ENCODE results near the gene SLC4A11.
"Not testable (repeated sequence)": the region's sequence is repeated elsewhere in the genome, so short reads cannot be mapped to it uniquely, and the experiment has no call there.

Gene SLC4A11

DNA sequence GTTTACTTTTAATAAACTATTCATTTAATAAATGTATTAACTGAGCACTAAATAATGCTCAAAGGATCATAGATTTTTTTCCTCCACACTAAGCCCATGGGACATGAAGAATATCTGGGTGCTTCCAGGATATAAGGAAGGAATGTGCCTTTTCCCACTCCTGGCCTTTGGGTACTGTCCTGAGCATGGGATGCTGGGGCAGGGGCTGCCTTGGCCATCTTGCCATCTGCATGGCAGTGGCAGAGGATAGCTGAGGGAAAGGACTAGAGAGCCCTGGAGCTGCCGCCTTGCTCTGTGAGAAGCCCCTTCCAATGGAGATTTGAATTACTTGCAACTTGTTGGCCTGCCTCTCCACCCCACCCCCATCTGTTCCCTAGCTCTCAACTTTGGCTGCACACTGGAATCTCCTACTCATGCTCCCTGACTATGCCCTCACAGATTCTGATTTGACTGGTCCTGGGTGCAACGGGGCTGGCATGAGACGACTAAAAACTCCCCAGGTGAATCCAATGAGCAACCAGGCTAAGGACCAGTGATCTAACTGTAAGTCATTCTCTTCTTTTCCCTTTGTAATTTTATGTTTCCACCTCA lies 50.1 kb downstream of the SLC4A11 start:
- Mint-ChIP-seq H3K4me3 (no peak overlapping the region), H3K9me3 (ENCODE audit: low read depth) (no peaks in the 10 kb centered on the region), H3K27me3 (no peaks in the 10 kb centered on the region), H3K36me3 (no peaks in the 10 kb centered on the region), H3K27ac (peak overlapping the region; percentile 28), H3K4me1 (ENCODE audit: low read depth) (no peaks in the 10 kb centered on the region)

DNA sequence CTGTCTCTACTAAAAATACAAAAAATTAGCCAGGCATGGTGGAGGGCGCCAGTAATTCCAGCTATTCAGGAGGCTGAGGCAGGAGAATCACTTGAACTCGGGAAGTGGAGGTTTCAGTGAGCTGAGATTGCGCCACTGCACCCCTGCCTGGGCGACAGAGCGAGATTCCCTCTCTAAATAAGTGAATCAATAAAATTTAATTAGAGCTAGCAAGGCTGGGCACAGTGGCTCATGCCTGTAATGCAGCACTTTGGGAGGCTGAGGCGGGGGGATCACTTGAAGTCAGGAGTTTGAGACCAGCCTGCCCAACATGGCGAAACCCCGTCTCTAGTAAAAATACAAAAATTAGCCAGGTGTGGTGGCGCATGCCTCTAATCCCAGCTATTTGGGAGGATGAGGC lies 51.1 kb downstream of the SLC4A11 start:
- not testable (repeated sequence) for H3K27me3 Mint-ChIP-seq; H3K36me3 Mint-ChIP-seq; H3K4me3 Mint-ChIP-seq; H3K9me3 Mint-ChIP-seq (ENCODE audit: low read depth); H3K27ac Mint-ChIP-seq; H3K4me1 Mint-ChIP-seq (ENCODE audit: low read depth)

DNA sequence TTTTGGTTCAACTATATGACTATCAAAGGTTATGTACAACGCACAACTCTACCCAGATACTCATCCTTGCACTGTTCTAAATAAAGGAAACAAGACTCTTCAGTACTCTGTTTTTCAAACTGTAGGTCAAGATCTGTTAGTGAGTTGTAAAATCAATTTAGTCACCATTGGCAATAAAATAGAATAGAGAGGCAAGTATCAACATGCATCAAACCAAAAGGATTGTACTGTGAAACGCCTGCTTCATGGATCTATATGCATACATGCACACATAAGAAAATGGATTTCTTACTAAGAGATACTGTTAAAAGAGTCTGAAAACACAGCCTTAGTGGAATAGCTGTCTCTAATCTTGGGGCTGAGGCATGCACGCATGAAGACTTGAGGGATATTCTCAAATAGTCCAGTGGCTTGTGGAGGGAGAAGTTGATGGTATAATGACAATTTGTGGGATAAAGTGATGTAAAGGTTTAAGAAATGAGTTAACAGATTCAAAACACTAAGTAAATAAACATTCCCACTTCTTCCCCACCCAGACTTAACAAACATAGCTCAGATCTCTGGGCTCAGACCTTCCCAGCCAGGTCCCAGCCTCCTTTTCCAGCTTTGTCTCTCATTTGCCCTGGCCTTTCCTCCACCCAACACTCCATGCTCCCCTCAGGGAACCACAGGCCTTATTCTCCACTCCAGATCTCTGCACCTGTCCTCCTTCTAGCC lies 54.9 kb downstream of the SLC4A11 start:
- Mint-ChIP-seq H3K27ac (no peak overlapping the region), H3K36me3 (no peaks in the 10 kb centered on the region), H3K4me1 (ENCODE audit: low read depth) (no peaks in the 10 kb centered on the region), H3K27me3 (no peaks in the 10 kb centered on the region), H3K9me3 (ENCODE audit: low read depth) (no peaks in the 10 kb centered on the region), H3K4me3 (no peak overlapping the region)

DNA sequence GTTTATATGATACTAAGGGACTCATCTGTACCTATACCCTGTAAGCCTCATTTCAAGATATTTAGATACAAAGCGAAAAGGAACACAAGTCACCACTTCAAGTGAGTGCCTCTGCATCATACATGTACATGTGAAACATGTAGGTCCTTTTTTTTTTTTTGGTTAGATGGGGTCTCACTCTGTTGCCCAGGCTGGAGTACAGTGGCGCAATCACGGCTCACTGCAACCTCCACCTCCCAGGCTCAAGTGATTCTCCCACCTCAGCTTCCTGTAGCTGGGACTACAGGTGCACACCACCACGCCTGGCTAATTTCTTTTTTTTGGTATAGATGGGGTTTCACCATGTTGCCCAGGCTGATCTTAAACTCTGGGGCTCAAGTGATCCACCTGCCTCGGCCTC lies 56.6 kb downstream of the SLC4A11 start:
- not testable (repeated sequence) for H3K27ac Mint-ChIP-seq; H3K9me3 Mint-ChIP-seq (ENCODE audit: low read depth); H3K27me3 Mint-ChIP-seq; H3K4me3 Mint-ChIP-seq; H3K36me3 Mint-ChIP-seq; H3K4me1 Mint-ChIP-seq (ENCODE audit: low read depth)

DNA sequence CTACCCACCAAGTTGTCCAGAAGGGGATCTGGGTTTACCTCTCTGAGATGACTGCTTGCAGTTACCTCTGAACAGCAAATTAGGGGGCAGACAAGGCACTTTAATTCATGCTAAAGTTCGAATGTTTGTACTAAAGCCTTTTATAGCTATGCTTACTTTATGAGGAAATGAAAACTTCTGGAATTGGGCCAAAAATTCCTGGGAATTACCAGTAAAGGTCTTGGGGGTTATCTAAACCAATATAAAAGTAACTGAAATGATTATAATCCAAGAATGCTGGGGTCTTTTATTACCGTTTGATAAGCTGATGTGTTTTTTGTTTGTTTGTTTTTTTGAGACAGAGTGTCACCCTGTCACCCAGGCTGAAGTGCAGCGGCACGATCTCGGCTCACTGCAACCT lies 57.7 kb downstream of the SLC4A11 start:
- no peak overlapping the region for H3K27ac Mint-ChIP-seq
- no peaks in the 10 kb centered on the region for H3K4me1 Mint-ChIP-seq (ENCODE audit: low read depth)
- H3K4me3 Mint-ChIP-seq = no peak overlapping the region
- H3K9me3 Mint-ChIP-seq (ENCODE audit: low read depth) = no peaks in the 10 kb centered on the region
- H3K27me3 Mint-ChIP-seq = no peaks in the 10 kb centered on the region
- no peaks in the 10 kb centered on the region for H3K36me3 Mint-ChIP-seq

DNA sequence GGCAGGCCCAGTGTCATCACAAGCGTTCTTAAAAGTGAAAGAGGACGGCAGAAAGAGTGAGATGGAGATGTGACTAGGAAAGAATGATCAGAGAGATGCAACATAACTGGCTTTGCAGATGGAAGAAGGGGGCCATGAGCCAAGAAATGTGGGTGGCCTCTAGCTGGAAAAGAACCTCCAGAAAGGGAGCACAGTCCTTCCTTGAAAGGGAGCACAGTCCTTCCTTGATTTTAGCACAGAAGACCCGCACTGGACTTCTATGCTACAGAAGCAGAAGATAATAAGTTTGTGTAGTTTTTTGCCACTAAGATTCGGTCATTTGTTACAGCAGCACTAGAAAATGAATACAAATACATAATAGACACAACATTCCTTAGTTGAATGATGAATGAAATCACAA lies 58.7 kb downstream of the SLC4A11 start:
- no peak overlapping the region for H3K4me3 Mint-ChIP-seq

DNA sequence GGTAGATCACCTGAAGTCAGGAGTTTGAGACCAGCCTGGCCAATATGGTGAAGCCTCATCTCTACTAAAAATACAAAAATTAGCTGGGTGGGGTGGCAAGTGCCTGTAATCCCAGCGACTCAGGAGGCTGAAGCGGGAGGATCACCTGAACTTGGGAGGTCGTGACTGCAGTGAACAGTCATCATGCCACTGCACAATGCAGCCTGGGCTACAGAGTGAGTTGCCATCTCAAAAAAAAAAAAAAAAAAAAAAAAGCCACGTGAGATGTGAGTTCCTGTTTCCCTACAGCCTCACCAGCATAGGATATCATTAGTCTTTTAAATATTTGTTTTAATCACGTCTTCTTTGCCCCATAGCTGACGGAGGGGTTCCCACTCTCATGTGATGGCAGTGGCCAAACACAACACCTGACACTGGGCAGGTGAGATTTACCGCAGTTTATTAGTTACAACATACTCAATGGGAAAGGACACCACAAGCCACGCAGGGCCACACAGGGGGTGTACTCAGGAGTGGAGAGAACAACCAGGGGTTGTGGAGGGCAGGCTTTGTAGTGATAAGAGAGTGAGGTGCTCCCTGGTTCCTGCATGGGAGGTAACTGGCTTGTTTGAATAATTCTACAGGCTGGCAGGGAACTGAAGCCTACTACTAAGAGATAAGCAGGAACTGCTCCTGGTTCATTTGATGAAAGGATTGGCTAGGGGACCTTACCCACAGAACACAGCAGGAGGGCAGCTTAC lies 61.1 kb downstream of the SLC4A11 start:
- H3K4me1 Mint-ChIP-seq (ENCODE audit: low read depth) = peaks cover 9% of the 10 kb centered on the region
- H3K9me3 Mint-ChIP-seq (ENCODE audit: low read depth) = no peaks in the 10 kb centered on the region
- no peaks in the 10 kb centered on the region for H3K36me3 Mint-ChIP-seq
- no peak overlapping the region for H3K27ac Mint-ChIP-seq
- no peak overlapping the region for H3K4me3 Mint-ChIP-seq
- H3K27me3 Mint-ChIP-seq = peaks cover 2% of the 10 kb centered on the region

More for the DNA sequence above, 58.7 kb downstream of the SLC4A11 start:
- Mint-ChIP-seq H3K27me3 (no peaks in the 10 kb centered on the region), H3K9me3 (ENCODE audit: low read depth) (no peaks in the 10 kb centered on the region), H3K27ac (peak overlapping the region; percentile 34), H3K36me3 (no peaks in the 10 kb centered on the region), H3K4me1 (ENCODE audit: low read depth) (no peaks in the 10 kb centered on the region)
